Hematopoietic multipotent progenitor cell treated with erythropoietin and hydrocortisone succinate and interleukin-3 and kit ligand, for 17 days (in vitro differentiated cells): ENCODE results near the gene MUC2.

ENCODE experiments used
- DNase-seq: peaks from one replicate; pipeline ENCODE4 v3.0.0-alpha.2; 2015; ENCODE audit warnings: low spot score

MUC2 gene

DNA sequence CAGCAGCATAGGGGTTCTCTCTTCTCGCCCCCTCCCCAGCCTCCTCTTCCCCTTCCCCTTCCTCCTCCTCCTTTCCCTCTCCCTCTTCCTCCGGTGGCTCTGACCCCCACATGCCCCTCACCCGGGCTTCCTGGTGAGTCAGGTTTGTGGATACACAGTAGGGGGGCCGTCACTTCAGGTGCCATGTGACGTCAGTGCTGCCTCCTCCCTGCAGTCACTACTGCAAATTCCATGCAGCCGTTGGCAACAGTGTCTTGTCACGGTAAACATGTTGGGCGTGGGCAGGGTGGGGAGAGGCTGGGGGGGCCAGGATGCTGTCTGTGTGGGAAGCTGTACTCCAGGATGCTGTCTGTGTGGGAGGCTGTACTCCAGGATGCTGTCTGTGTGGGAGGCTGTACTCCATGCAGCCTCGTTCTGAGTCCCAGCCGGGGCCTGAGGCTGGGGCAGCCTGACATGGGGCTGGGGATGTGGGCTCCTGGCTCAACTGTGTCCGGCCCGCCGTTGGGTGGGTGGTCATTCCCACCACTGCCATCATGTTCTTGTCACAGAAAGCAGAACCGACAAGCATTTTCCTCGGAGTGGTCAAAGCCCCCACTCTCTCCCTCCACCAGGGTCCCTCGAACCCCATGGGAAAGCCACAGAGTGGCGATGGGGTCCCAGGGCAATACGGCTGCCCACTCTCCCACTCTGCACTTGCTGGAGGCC, 2.4 kb upstream of the MUC2 start:
- DNase-seq: no peak

DNA sequence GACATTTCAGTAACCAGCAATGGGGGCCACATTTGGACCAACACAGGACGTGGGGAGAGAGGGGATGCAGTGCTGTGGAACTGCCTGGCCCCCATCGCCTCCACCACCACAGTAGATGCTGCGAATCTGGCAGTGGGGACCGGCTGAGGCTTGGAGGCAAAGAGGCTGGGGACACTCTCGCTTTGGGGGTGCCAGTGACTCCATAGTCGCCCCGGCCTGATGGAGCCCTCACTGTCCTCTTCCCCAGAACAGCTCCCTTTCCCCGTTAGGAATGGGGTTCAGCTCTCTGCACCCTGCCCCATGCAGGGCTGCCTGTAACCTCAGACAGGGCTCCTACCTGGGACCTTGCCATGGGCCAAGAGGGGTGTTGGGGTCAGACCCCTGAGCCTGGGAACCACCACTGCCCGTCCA, 1.8 kb upstream of the MUC2 start:
- no peak for DNase-seq

- no peak for DNase-seq
Measured at GRCh38 chr11:1073261-1073724, 1.4 kb upstream of the MUC2 start.

DNA sequence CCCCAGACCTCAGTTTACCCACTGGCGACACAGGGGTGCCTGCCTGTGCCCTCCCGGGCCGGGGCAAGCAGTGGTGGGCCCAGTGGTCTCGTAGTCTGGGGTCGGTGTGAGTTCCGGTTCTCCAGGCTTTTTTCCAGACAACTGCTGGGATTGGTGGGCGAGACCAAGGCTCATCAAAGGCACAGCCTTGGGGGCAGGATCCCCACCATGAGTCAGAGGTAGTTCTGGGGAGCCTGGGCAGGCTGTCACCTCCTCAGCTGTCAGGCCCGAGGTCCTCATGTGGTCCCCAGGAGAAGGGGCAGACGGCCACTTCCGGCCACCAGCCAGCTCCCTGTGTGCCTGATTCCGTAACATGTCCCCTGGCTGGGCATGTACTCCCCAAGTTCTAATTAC, 827 bp upstream of the MUC2 start:
- DNase-seq: no peak

DNA sequence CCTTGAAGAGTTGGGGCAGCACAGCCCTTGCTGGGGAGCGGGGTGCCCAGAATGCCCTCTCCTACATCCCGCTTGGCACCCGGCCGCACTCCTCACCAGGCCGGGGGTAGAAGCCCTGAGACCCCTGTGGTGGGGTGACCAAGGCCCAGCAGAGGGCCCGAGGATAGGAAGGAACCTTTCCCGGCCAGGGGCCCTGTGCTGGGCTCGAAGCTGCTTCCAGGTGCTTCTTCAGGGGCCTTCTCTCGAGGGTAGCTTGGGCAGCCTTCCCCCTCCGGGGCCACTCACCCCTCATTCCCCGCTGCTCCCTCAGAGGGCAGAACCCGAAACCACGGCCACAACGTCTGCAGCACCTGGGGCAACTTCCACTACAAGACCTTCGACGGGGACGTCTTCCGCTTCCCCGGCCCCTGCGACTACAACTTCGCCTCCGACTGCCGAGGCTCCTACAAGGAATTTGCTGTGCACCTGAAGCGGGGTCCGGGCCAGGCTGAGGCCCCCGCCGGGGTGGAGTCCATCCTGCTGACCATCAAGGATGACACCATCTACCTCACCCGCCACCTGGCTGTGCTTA, 752 bp downstream of the MUC2 start:
- no peak for DNase-seq

DNA sequence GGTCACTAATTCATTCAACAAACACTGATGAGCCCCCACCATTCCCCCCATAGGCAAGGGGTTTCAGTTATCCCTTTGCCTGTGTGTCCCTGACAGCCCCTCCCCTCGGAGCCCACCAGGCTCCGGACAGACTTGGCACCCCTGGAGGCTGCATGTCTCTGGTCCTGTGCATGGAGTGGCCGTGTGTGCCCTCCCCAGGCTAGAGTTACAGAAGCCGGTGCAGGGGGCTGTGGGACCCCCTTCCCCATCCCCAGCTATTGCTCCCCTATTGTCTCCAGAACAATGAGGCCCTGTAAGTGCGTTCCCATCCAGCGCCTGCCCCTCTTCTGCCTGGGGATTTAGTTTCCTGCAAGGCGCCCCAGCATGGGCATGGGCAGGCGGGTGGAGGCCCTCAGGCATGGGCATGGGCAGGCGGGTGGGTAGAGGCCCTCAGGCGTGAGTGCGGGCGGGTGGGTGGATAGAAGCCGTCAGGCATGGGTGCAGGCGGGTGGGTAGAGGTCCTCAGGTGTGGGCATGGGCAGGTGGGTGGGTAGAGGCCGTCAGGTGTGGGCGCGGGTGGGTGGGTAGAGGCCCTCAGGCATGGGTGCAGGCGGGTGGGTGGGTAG, 1.5 kb downstream of the MUC2 start:
- no peak for DNase-seq

GRCh38 chr11:1077033-1077416, 2.4 kb downstream of the MUC2 start:
- no peak for DNase-seq

DNA sequence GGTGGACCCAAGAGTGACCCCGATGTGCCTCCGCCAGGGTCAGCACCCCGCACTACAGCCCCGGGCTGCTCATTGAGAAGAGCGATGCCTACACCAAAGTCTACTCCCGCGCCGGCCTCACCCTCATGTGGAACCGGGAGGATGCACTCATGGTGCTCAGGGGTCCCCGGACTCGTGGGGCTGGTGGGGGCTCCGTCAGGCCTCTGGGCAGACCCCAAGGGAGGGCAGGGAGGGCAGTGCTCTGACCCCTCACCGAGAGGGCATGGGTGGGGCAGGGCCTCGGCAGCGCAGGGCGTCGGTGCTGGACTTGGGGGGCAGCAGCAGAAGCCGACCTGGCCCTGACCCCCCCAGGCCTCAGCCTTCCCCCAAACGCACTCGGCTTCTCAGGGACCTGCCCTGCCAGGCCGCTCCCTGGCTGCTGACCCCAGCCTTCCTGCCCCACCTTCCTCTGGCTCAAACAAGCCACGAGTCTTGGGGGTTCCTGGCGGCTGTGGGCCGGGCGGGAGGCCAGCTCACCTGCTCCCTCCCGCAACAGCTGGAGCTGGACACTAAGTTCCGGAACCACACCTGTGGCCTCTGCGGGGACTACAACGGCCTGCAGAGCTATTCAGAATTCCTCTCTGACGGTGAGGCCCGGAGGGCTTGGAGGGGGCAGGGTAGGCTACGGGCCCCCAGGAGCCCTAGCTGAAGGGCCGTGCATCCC, 2.9 kb downstream of the MUC2 start:
- no peak for DNase-seq

GRCh38 chr11:1078191-1078601, 3.5 kb downstream of the MUC2 start:
- no peak for DNase-seq

DNA sequence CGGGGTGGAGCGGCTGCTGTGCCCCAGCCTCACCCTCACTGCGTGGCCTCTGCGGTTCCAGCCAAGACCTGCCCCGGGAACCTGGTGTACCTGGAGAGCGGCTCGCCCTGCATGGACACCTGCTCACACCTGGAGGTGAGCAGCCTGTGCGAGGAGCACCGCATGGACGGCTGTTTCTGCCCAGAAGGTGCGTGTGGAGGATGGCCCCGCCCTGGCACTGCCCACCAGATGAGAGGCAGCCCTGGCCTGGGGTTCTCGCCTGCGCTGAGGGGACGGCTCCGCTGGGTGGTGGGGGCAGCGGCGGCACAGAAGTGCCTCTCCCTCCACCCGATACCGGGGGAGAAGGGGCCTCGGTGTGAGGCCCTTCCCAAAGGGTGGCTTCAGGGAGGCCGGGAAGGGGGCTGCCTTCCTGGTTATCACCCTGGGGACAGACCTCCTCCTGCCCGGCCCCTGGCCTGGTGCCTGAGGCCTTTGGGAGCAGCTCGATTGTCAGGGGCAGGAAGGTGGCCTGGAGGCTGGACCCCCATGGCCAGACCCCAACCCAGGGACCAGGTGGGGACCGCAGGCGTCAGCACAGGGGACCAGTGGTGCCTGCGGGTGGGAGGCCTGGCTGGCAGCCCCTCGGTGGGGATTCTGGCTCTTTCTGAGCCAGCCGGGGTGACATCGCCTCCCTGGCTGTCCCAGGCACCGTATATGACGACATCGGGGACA, 7.1 kb downstream of the MUC2 start:
- DNase-seq: no peak

DNA sequence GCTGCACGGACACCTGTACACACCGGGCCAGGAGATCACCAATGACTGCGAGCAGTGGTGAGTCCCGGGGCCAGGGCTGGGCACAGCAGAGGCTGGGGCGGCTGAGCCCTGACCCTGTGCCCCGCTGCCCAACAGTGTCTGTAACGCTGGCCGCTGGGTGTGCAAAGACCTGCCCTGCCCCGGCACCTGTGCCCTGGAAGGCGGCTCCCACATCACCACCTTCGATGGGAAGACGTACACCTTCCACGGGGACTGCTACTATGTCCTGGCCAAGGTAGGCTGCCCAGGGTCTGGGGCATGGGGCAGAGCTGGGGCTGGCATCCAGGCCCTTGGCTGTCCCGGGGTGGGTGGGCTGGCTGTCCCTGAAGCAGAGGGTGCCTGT, 7.7 kb downstream of the MUC2 start:
- no peak for DNase-seq

- DNase-seq: no peak
Measured at GRCh38 chr11:1082728-1083620, 8.3 kb downstream of the MUC2 start.

GRCh38 chr11:1083621-1084551, 9.2 kb downstream of the MUC2 start:
- DNase-seq: no peak

DNA sequence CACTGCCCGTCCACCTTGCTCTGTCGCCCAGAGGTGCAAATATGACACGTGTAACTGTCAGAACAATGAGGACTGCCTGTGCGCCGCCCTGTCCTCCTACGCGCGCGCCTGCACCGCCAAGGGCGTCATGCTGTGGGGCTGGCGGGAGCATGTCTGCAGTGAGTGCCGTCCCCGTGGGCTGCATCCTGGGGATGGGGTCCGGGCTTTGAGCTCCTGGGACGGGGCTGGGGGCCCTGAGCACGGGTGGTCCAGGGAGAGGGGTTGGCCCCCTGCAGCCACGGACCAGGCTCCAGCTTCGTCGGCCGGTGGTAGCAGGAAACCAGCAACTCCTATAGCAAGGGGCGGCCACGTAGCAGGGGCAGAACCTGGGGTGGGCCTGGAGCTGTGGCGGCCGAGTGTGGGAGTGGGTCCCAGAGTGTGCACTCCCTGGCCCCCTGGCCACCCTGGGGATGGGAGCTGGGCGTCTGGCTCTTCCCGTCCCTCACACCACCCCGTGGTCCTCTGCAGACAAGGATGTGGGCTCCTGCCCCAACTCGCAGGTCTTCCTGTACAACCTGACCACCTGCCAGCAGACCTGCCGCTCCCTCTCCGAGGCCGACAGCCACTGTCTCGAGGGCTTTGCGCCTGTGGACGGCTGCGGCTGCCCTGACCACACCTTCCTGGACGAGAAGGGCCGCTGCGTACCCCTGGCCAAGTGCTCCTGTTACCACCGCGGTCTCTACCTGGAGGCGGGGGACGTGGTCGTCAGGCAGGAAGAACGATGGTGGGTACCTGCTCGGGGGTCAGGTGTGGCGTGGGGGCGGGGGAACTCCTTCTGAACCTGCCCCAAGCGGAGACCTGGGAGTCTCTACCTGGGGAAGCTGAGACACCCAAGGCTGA, 10.1 kb downstream of the MUC2 start:
- DNase-seq: no peak

- DNase-seq: no peak
Measured at GRCh38 chr11:1085440-1086170, 10.9 kb downstream of the MUC2 start.

GRCh38 chr11:1086171-1087102, 11.8 kb downstream of the MUC2 start:
- no peak for DNase-seq

- DNase-seq: no peak
Measured at GRCh38 chr11:1087279-1087960, 12.7 kb downstream of the MUC2 start.
